IPS-NIHi7 (cell line): Measurements from ENCODE around the gene HOXA3.

Experiments
- DNase-seq: peaks from one replicate; pipeline ENCODE4 v3.0.0; 2012; ENCODE audit warnings: mixed read lengths; ENCODE audit errors: extremely low spot score

HOXA3 gene

GRCh38 chr7:27155816-27156507, 3.6 kb upstream of the HOXA3 start:
- DNase-seq: no peak

- DNase-seq: no peak
These were observed 2.8 kb upstream of the HOXA3 start for GRCh38 chr7:27154901-27155815.

GRCh38 chr7:27154369-27154768, 2.0 kb upstream of the HOXA3 start:
- no peak for DNase-seq

GRCh38 chr7:27153526-27153925, 1.1 kb upstream of the HOXA3 start:
- DNase-seq: no peak

- DNase-seq: no peak
These were observed 546 bp upstream of the HOXA3 start for GRCh38 chr7:27152816-27153442.

- DNase-seq: peak; percentile 3
These were observed 947 bp downstream of the HOXA3 start for GRCh38 chr7:27151341-27151930.

- DNase-seq: peak; percentile 81
These were observed 1.6 kb downstream of the HOXA3 start for GRCh38 chr7:27150568-27151340.

- no peak for DNase-seq
These were observed 2.4 kb downstream of the HOXA3 start for GRCh38 chr7:27149842-27150567.

- no peak for DNase-seq
These were observed 3.4 kb downstream of the HOXA3 start for GRCh38 chr7:27148756-27149641.

GRCh38 chr7:27148031-27148755, 4.2 kb downstream of the HOXA3 start:
- DNase-seq: no peak

GRCh38 chr7:27147199-27148030, 5.0 kb downstream of the HOXA3 start, which contains the start of gene HOXA6:
HOXA6 (minus strand) TSS chr7:27147774; CDS start chr7:27147749, 25 bp downstream.
- DNase-seq: no peak

GRCh38 chr7:27146491-27147198, 5.7 kb downstream of the HOXA3 start:
- no peak for DNase-seq

- no peak for DNase-seq
These were observed 6.4 kb downstream of the HOXA3 start for GRCh38 chr7:27145914-27146412.

GRCh38 chr7:27145165-27145913, 7.0 kb downstream of the HOXA3 start:
- no peak for DNase-seq

- DNase-seq: no peak
These were observed 7.6 kb downstream of the HOXA3 start for GRCh38 chr7:27144781-27145164.
